Suppressor macrophage (primary cell): ENCODE measurements around the gene PRR15L.
A peak's percentile ranks its signal among the peaks of the same experiment; 100 is the strongest.
"Not testable (repeated sequence)": the region's sequence is repeated elsewhere in the genome, so short reads cannot be mapped to it uniquely, and the experiment has no call there.

Source experiments
- DNase-seq, 4 experiments: peaks; one replicate each; pipeline ENCODE4 v3.0.0-alpha.2; 2020 to 2022

The PRR15L gene

GRCh38 chr17:47988445-47988844, 30.8 kb upstream of the PRR15L start:
- not testable (repeated sequence) for DNase-seq

DNA sequence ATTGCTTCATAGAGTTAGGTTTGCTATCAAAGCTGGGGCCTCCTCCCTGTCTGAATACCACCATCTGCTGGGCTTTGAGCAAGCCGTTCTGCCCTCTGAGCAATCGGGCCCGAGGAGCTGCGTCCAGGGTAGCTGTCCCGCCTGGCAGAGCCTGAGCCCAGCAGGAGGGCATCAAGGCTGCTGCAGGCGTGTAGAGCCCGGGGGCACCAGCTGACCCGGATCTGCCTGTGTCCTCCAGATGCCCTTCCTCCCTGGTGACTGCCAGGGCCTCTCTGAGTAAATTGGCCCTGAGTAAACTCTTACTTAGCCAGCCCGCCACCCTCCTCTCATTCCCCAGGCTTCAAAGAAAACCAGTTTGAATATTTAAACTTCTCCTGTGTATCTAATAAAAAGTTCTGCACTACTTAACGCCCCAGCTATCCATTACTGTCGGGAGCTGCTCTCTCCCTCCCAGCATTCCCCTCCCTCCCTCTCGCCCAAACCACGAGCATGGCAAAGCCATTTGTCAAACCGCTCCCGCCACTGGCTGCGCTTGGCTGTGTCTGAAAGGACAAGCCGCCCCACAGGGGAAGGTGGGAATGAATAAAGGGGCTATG, 29.7 kb upstream of the PRR15L start:
- no peak for DNase-seq

GRCh38 chr17:47986520-47986919, 28.8 kb upstream of the PRR15L start:
- DNase-seq, result no peak

DNA sequence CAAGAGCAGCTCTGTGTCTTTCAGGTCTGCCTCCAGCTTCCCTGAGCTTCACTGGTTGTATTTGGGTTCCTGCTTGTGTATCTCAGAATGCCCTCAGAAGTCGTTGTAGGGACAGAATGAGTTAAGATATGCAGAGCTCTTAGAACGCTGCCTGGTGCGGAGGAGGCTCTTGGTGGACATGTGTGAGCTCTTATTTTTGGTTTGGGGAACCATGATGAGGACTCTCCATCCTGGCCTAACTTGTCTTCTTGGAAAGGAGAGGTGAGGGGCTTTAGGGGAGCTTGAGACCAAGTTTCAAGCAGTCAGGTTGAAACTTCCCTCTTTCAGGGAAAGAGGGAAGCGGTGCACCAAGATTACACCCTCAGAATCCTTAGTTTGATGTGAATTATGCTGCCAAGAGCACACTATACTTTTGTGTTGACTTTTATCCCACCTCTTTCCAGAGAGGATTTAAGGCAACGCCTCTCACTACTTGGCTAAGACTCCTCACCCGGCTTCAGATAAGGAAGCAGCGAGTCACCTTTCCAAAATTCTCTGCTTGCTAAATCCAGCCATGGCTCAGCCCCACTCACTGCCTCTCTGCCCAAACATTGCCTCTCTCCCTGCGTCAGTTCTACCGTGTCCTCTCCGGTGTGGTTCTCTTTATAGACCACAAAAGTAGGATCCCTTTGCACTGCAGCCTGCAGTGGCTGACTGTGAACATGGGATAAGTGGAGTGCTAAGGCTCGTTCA, 26.0 kb upstream of the PRR15L start:
- DNase-seq, result peak; percentile 25 to 56 (median 40)

- peak; percentile 50 to 72 (median 68) for DNase-seq
Measured at GRCh38 chr17:47982645-47983390, 25.1 kb upstream of the PRR15L start.

DNA sequence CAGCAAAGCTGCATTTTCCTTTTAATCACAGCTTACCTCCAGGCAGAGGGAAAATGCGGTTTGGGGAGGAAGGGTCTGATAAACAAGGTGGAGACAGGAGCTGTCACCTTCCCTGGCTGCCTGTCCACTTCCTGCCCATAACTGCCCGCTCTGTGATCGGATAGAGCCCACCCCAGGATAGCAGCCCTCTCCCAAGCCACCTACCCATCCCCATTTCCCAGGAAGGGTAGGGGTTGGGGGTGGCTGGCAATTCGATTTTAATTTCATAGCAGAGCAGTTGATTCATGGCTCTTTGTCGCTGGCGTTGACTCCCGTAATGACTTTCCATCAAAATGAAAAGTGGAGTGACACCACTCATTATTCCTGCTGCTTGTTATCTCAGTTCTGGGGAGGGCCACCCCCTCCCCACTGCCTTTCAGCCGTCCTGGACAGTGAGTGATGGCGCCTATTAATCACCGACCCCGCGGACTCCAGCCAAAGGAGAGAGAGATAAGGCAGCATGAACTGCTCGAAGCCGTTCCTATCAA, 24.5 kb upstream of the PRR15L start:
- no peak for DNase-seq

DNA sequence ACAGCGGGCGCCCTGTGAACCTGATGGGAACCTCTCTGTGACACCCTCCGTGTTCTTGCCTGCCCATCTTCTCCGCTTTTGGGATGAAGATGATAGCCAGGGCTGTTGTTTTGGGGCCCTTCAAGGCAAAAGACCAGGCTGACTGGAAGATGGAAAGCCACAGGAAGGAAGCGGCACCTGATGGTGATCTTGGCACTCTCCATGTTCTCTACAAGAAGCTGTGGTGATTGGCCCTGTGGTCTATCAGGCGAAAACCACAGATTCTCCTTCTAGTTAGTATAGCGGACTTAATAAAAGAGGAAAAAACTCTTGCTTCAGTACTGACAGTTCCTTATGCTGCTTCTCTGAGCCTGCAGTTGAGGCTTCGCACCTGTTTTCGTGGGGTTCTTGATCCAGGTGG, 23.8 kb upstream of the PRR15L start:
- peak in 2 of 4 experiments; percentile 46 to 47 for DNase-seq

GRCh38 chr17:47980541-47980940, 22.9 kb upstream of the PRR15L start:
- no peak for DNase-seq

DNA sequence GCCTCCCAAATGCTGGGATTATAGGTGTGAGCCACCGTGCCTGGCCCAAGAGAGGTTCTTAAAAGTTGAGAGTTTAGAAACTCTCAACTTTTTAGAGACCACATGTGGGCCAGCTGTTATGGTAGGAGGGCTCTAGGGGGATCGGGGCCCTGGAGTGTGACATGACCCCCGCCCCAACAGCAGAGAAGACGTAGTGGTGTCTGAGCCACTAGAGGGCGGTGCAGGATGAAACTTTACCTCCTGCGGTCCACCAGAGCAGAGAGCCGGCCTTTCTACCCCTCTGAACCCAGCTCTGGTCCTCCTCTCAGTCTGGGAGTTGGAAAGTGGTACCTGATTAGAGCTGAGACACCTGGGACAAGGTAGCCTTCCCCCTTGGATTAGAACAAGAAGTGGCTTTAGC, 20.6 kb upstream of the PRR15L start:
- peak; percentile 78 to 85 (median 80) for DNase-seq

DNA sequence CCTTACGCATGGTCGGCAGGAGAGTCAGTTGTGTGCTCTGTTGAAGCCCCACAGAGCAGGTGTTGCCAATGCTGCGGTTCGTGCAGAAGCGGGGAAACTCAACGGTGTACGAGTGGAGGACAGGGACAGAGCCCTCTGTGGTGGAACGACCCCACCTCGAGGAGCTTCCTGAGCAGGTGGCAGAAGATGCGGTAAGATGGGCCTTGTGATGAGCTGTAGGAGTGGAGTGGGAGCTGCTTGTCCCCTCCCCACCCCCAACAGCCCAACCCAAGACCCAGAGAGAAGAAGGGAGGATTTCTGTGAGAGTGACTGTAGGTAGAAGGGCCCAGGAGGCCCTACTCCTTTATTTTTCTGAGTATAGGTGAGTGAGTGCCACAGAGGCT, 18.1 kb upstream of the PRR15L start:
- no peak for DNase-seq

DNA sequence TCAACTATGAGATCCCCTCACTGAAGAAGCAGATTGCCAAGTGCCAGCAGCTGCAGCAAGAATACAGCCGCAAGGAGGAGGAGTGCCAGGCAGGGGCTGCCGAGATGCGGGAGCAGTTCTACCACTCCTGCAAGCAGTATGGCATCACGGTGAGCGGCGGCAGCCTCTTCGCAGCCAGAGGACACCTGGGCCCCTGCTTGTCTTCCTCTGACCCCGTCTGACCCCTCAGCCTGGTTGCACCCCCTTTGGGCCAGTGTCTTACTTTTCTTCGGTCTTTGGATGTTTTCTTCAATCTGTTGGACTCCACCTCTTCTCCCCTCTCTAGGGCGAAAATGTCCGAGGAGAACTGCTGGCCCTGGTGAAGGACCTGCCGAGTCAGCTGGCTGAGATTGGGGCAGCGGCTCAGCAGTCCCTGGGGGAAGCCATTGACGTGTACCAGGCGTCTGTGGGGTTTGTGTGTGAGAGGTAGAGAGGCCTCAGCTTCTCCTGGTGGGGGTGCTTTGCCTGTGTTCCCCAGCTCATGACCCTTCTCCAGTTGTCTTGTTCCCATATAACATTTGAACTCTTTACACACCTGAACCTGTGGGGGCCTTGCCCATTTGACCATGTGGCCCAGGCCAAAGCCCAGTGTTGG, 17.6 kb upstream of the PRR15L start:
- no peak for DNase-seq

DNA sequence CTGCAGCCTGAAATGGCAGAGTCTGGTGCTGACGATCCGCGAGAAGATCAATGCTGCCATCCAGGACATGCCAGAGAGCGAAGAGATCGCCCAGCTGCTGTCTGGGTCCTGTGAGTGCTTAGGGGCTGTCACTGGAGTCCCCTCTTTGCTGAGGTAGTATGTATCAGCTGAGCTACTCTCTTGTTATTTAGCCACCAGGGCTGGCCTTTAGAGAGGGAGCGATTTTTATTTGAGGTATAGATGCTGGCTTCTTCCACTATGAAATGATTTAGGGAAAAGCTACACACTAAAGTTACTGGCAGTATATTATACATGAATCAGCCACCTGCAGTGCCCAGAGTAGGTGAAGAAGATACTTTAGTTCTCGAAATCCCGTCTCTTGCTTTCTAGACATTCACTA, 15.9 kb upstream of the PRR15L start:
- DNase-seq, result no peak

DNA sequence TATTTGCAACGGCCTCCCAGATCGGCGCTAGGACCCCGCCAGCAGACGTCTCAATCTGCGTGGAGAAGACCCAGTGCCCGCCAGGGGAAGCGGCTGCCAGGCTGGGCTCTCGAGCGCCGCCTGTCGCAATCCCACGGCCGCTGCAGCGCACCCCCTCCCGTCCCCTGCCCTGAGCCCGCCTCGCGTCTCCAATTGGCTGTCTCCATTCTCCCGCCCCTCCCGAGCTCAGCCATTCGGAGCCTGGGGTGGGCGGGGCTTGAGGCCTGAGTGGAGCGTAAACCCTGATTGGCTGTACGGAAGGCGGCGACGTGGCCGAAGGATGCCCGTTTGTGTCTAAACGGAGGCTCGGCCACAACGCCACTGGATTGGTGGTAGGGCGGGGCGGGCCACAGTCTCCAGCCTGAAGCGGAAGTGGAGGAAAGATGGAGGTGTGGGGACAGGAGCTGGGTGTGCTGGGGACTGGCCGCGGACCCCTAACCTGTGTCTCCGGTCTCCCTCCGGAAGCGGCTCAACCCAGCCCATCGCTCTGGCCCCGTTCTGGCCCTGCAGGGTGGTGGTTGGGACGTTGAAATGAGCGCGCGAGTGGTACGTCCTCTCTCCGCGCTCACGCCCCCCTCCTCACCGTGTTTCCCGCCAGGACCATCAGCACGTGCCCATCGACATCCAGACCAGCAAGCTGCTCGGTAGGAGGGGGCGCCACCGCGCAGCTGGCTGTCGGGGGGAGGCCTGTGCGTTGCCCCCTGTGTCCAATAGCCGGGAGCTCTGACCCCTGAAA, 13.2 kb upstream of the PRR15L start, which contains the start of gene CDK5RAP3:
Gene CDK5RAP3, plus strand, starts transcription at position 389 of the 775 bp plus-strand sequence. Its CDS starts 34 bp downstream, at position 423.
- DNase-seq, result peak; percentile 100

GRCh38 chr17:47969930-47970724, 12.4 kb upstream of the PRR15L start:
- DNase-seq, result no peak

DNA sequence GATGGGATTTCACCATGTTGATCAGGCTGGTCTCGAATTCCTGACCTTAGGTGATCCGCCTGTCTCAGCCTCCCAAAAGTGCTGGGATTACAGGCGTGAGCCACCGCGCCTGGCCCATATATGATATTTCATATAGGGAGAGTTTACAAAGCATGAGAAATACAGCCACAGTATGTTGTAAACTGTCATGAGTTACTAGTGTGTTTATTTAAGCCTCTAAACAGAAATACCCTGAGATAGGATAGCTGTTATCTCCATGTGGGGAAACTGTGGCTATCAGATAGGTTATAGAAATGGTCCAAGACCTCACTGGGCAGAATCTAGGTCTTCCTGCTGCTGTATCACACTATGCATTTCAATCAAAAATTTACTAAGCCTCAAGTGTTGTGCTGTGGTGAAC, 11.2 kb upstream of the PRR15L start:
- no peak for DNase-seq

GRCh38 chr17:47967607-47968252, 10.0 kb upstream of the PRR15L start:
- no peak for DNase-seq

DNA sequence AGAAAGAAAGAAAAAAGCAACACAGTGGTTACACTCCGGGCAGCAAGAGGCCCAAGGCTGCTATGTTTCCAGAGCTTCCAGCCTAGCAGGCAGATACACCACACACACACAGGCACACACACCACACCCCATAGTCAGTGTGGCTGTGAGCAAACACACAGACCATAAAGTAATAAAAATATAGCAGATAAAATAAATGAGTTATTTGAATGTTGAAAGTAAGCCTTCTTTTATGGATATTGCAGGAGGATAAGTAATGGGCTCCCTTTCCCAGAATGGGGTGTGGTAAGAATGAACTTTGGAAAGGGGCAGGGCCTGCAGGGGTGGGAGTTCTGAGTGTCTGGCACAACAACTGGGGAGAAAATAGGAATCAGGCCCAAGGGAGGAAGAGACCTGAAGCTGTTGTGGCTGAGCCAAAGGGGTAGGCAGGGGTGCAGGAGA, 8.4 kb upstream of the PRR15L start:
- no peak for DNase-seq

DNA sequence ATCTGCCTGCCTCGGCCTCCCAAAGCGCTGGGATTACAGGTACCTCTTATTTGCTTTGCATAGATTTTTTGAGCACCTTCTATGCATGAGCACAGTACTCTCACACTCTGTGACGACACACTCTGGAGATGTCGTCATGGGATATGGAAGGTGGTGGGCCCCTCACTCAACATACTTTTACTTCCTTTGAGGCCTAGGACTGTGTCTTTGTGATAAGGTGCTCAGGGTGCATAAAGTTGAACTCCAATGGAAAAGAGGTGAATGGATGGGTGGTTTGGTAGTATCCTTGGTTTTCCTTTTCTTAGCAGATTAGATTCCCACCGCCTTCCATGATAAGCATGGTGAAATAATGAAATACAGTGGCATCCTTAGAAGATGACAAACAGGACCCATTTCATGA, 7.2 kb upstream of the PRR15L start:
- no peak for DNase-seq

DNA sequence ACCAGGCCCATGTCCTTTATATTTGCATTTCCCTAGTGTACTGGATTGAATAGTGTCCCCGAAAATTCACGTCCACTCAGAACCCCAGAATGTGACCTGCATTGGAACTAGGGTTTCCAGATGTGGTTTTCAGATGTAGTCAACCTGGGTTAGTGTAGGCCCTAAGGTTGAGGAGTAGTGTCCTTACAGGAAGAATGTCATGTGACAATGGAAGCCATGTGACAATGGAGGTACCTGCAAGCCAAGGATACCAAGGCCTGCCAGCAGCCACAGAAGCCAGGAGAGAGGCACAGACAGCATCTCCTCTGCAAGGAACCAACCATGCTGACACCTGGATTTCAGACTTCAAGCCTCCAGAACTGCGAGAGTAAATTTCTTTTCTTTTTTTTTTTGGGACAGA, 5.2 kb upstream of the PRR15L start:
- no peak for DNase-seq

GRCh38 chr17:47961406-47961805, 3.7 kb upstream of the PRR15L start:
- no peak for DNase-seq
